GM23248 (cell line): ENCODE results near the gene PALD1.

Source experiments
- EZH2 ChIP-seq: fragments of 200-600 bp; sonication (generic); IDR thresholded peaks from 2 replicates; pipeline ENCODE4 v1.6.1; 2018; ENCODE audit warnings: antibody characterized with exemption, mild to moderate bottlenecking; ENCODE audit not compliant: insufficient read depth, poor library complexity, severe bottlenecking
- EZH2phosphoT487 ChIP-seq: fragments of 200-600 bp; sonication (generic); IDR thresholded peaks from 2 replicates; pipeline ENCODE4 v1.6.1; 2018; ENCODE audit warnings: antibody characterized with exemption, moderate library complexity, mild to moderate bottlenecking, low read depth; ENCODE audit not compliant: insufficient read depth

- TF ChIP-seq EZH2: no peak
- no peak for TF ChIP-seq EZH2phosphoT487
Observed at GRCh38 chr10:70504521-70505358, 26.2 kb downstream of the PALD1 start.
